ENCODE results near the gene RNF44.

The RNF44 gene

GRCh38 chr5:176519810-176520720 is 17.1 kb downstream of the RNF44 start:
- DNase-seq (ENCODE audit: low read depth in 1 of 2, low spot score in 1 of 2) = no peak
- H3K27ac ChIP-seq (replicated peaks) = no peak overlapping the region
- TF ChIP-seq CTCF (IDR thresholded peaks at IDR 0.05; ENCODE audit: insufficient read depth, low read length) (no peak), POLR2AphosphoS5 (IDR thresholded peaks at IDR 0.05; ENCODE audit: low read depth) (no peak), SPI1 (IDR thresholded peaks at IDR 0.05; ENCODE audit: borderline replicate concordance, low read depth) (no peak), GABPA (IDR thresholded peaks at IDR 0.05; ENCODE audit: low read depth) (no peak), REST (IDR thresholded peaks at IDR 0.05; ENCODE audit: insufficient replicate concordance, low read depth) (no peak)
- no peak overlapping the region for H3K4me3 ChIP-seq (replicated peaks; ENCODE audit: insufficient read depth, low read length)
- no peaks in the 10 kb centered on the region for H3K27me3 ChIP-seq (ENCODE audit: insufficient read depth, poor library complexity, severe bottlenecking)

DNA sequence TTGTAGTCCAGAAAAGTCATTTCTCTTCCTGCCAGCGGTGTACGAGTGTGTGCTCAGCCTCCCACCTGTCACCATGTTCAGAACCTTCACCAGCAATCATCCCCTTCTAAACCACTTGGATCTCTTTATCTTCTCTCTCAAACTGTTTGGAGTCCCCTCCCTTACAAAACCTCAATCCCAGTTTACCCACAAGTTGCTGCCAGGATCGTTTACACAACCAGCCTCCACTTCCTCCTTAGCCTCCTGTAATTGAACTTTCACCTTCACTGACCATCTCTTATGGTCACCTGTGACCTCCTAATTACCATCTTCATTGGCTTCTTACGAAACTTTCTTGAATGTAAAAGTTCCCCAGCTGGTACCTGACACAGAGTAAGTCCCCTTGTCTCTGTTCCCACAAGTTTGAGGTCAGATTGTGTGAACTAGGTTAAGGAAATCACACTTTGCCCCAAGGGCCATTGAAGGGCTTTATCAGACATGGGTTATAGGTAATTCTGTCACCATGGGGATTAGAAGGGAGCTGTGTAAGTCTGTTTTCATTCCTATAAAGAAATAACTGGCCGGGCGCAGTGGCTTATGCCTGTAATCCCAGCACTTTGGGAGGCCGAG is 20.0 kb downstream of the RNF44 start:
- Histone ChIP-seq H3K4me3 (replicated peaks; ENCODE audit: insufficient read depth, low read length) (no peak overlapping the region), H3K27ac (replicated peaks) (no peak overlapping the region), H3K27me3 (ENCODE audit: insufficient read depth, poor library complexity, severe bottlenecking) (no peaks in the 10 kb centered on the region)
- no peak for DNase-seq (ENCODE audit: low read depth in 1 of 2, low spot score in 1 of 2)
- TF ChIP-seq SPI1 (IDR thresholded peaks at IDR 0.05; ENCODE audit: borderline replicate concordance, low read depth) (peak; percentile 38), CTCF (IDR thresholded peaks at IDR 0.05; ENCODE audit: insufficient read depth, low read length) (no peak), POLR2AphosphoS5 (IDR thresholded peaks at IDR 0.05; ENCODE audit: low read depth) (no peak)

DNA sequence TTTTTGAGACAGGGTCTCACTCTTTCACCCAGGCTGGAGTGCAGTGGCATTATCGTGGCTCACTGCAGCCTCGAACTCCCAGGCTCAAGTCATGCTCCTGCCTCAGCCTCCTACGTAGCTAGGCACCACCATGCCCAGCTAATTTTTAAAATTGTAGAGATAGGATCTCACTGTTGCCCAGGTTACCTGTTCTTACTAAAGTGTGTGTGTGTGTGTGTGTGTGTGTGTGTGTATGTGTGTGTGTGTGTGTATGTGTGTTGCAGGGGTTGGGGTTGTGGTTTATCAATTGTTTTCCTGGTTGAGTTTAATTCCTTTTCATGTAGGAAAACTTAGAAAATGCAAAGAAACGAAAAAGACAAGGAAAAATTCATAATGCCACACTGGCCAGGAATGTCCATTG is 21.8 kb downstream of the RNF44 start:
- no peak overlapping the region for H3K27ac ChIP-seq (replicated peaks)
- no peak for DNase-seq (ENCODE audit: low read depth in 1 of 2, low spot score in 1 of 2)
- no peak for TF ChIP-seq SPI1 (IDR thresholded peaks at IDR 0.05; ENCODE audit: borderline replicate concordance, low read depth)
- no peak for TF ChIP-seq GABPA (IDR thresholded peaks at IDR 0.05; ENCODE audit: low read depth)
- no peak for TF ChIP-seq POLR2AphosphoS5 (IDR thresholded peaks at IDR 0.05; ENCODE audit: low read depth)
- no peak for TF ChIP-seq REST (IDR thresholded peaks at IDR 0.05; ENCODE audit: insufficient replicate concordance, low read depth)
- no peaks in the 10 kb centered on the region for H3K27me3 ChIP-seq (ENCODE audit: insufficient read depth, poor library complexity, severe bottlenecking)
- no peak overlapping the region for H3K4me3 ChIP-seq (replicated peaks; ENCODE audit: insufficient read depth, low read length)

DNA sequence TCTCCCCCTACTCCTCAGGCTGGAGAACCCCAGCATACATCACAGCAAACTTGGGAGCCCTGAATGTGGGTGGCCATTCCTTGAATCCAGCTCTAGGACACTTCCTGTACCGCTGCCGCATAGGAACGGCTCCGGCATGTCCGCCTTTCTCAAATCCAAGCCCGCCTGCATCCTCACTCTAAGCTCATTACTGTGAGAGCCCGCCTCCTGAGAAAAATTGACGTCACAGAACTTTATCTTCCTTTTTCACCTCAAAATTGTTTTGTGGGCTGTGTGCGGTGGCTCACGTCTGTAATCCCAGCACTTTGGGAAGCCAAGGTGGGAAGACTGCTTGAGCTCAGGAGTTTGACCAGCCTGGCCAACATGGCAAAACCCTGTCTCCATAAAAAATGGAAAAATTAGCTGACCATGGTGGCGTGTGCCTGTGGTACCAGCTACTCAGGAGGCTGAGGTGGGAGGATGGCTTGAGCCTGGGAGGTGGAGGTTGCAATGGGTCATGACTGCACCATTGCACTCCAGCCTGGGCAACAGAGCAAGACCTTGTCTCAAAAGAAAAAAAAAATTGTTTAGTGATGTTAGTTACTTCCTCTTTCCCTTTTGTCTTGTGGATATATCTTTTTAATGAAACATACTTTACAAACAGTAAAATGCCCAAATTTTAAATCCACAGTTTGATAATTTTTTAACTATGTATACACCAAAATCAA is 22.8 kb downstream of the RNF44 start:
- TF ChIP-seq REST (IDR thresholded peaks at IDR 0.05; ENCODE audit: insufficient replicate concordance, low read depth) (no peak), CTCF (IDR thresholded peaks at IDR 0.05; ENCODE audit: insufficient read depth, low read length) (no peak), POLR2AphosphoS5 (IDR thresholded peaks at IDR 0.05; ENCODE audit: low read depth) (no peak), GABPA (IDR thresholded peaks at IDR 0.05; ENCODE audit: low read depth) (no peak), SPI1 (IDR thresholded peaks at IDR 0.05; ENCODE audit: borderline replicate concordance, low read depth) (no peak)
- Histone ChIP-seq H3K27me3 (ENCODE audit: insufficient read depth, poor library complexity, severe bottlenecking) (no peaks in the 10 kb centered on the region), H3K27ac (replicated peaks) (no peak overlapping the region), H3K4me3 (replicated peaks; ENCODE audit: insufficient read depth, low read length) (no peak overlapping the region)
- DNase-seq (ENCODE audit: low read depth in 1 of 2, low spot score in 1 of 2) = no peak
